GM18526 (cell line): ENCODE data around the gene PCNX2.

Experiments used
- POLR2A ChIP-seq: IDR thresholded peaks from 3 replicates; pipeline ENCODE4 v1.6.1; 2011; ENCODE audit not compliant: insufficient read length; ENCODE audit errors: extremely low read depth

PCNX2 gene

DNA sequence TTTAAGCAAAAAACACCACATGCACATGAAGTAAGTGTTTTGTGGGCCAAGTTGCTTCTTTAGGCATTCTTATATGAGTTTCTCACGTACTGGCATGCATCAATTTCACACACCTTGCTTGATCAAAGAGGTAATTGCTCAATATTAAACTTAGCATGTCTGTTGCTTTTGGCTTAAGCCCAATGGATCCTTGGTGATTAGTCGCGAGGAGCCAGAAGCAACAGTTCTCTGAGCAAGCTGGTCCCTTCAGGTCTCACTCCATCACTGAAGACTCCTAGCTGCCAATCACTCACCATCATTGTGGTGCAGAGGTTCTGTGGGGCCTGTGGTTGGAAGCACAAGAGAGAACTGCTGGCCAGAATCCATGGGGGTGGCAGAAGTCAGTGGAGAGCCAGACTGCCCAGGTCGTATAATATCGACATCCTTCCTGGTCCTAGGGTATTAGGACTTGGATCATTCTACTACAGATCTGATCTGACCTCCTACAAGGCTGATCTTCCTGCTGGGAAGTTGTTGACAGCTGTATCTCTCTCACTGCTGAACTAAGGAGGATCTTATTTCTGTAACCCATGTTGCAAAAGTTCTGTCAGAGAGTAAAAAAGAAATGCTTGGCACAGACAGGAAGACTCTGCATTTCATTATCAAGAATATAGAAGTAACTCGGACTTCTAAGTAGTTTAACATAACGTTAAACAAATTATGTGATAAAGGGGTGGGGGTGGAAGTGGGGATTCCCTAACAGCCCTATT lies 204.6 kb downstream of the PCNX2 start:
- no peak for TF ChIP-seq POLR2A

DNA sequence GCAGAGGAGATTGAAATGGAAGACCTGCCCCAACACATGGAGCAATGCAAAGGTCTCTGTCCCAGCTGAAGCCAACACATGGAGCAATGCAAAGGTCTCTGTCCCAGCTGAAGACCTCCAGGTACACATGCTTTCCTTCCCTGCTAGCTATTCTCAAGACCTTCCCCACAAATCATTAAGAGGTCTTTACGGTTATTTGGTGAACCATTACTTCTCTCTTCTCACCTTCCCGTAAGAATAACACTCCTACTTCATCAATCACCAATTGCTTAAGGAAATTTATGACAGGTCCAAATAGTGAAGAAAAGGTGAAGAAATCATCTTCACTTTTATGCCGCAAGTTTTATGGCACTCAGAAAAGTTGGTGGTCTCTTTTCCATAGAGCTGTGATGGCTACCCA lies 206.3 kb downstream of the PCNX2 start:
- TF ChIP-seq POLR2A = no peak

DNA sequence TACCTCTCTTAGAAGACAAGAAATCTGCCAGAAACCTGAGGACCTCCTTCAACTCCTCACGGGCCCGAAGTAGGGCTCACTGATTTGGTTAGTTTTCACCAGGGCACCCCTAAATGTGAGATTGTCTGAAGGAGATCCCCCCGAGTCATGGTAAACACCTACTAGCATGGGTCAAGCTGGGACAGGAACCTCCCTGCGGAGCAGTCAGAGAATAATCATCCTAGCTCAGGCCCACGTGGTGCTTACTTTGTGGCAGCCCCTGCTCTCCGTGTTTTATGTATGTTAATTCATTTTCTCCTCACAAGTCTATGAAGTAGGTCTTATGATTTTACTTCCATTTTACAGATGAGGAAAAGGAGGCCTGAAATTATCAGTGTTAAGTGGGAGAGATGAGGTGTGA lies 206.9 kb downstream of the PCNX2 start:
- no peak for TF ChIP-seq POLR2A

DNA sequence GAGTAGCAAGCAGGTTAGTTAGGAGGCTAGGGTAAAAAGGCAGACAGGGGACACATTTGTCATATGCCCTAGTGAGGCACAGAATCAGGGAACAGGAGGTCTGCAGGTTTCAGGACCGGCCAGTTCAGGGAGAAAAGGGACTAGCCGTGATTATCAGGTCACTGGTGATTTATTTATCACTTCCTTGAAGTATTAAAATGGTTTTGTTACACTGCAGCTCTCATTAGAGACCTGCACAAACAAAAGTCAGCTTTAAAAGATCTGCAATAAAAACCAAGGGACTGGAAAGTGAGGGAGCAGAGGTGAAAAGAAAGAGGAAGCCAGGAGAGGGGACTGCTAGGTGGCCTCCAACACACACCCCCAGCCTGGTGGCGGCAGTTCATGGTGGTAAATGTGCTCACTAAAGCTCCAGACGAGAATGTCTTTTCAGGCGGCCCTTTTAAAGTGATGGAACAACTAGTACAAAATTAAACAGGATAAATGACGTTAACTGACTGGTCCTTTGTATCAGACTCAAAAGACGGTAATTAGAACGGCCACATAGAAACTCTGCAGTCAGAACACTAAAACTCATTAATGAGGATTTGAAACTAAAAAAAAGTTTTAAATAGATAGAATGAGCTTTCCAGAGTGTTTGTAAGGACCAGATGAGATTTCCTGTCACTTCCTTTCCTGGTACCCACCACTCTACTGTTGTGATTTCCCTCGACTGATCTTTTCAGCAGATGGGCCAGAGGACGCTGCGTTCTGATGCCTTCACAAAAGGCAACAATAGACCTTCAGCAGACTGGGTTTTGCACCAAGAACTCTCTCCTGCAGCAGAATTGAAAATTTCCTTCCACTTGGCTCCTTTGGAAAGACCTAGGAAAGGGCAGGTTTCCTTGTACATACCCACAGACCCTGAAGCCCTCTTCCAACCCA lies 208.3 kb downstream of the PCNX2 start:
- TF ChIP-seq POLR2A = no peak

DNA sequence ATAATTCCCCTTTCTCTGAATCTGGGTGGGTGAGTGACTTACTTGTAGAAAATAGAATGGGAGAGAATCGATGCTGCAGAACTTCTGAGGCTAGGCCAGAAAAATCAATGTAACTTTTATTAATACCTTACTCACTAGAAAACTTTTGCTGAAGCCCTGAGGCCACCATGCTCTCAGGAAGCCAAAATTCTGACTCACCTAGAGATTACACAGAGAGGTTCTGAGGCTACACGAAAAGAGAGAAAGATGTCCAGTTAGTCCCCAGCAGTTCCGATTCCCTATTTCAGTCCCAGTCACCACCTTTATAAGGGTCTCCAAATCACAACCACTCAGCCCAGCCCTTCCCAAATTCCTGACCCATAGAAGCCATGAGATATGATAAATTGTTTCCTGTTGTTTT lies 210.0 kb downstream of the PCNX2 start:
- no peak for TF ChIP-seq POLR2A

DNA sequence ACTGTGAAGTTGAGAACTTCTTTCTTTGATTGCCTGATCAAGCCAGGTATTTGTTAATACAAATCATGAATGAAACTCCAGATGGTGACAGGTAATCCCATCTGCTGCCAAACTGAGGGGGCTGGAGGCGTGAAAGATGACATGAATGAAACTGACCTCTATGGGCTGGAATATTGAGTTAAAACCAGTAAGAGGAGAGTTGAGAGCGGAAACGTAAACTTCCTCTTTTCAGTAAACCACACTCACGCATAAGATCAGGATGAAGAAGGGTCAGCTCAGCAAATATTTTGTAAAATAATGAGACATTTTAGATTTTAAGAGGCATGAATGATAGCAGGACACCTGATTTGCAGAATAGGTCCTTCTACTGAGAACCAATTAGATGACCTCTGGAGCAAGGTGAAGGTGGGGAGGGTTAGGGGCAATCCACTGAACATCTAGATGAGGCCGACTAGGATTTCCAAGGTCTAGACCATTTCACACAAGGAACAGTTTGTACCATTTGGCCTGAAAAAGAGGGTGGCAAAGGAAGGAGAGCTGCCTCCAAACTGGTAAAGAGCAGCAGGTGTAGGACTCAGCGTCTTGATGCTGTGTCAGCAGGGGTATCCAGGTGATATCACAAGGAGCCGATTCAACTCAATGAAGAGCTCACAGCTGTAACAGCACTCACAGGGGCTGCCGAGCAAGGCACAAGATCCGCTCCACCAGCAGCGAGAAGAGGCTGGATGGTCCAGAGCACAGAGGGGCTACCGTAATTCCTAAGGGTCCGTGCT lies 212.6 kb downstream of the PCNX2 start:
- no peak for TF ChIP-seq POLR2A

DNA sequence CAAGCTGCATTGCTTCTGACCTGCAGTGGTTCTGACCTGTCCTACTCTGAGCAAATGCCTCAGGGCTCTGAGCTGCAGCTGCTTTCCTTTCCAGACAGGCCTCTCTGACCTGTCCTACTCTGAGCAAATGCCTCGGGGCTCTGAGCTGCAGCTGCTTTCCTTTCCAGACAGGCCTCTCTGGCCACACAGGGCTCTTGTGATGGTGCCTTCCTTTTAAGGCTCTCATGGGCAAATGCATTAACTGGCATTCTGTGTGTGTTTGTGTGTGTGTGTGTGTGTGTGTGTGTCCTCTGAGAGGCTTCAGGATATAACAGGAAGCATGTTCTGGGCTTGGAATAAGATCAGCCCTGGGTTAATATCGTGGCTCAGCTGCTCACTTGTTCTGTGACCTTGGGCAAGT lies 213.8 kb downstream of the PCNX2 start:
- no peak for TF ChIP-seq POLR2A

DNA sequence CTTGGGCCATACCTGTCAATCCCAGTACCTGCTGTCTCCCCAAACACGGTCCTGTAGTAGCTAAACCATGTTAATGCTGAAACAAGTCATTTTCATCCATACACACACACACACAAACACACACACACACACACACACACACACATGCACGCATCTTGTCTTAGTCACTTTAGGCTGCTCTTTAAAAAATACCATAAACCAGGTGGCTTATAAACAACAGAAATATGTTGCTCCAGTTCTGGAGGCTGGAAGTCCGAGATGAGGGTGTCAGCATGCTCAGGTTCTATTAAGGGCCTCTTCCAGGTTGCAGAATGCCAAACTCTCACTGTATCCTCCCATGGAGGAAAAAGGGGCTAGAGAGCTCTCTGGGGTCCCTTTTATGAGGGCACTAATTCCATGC lies 215.2 kb downstream of the PCNX2 start:
- TF ChIP-seq POLR2A = no peak

DNA sequence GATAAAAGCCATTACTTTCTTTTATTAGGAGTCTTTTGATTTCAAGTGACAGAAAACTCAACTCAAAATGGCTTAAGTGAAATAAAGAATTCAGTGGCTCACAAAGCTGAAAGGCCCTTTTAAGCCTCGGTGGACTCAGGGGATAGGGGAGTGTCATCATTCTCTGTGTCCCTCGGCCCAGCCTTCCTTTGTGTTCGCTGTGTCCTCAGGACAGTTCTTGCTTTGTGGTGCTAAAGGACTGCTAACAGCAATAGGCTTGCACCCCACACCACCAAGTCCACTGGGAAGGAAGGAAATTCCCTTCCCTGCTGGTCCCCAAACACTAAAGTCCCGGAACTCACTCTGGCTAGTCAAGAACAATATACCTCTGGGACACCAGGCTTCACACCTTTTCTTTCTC lies 216.0 kb downstream of the PCNX2 start:
- no peak for TF ChIP-seq POLR2A

DNA sequence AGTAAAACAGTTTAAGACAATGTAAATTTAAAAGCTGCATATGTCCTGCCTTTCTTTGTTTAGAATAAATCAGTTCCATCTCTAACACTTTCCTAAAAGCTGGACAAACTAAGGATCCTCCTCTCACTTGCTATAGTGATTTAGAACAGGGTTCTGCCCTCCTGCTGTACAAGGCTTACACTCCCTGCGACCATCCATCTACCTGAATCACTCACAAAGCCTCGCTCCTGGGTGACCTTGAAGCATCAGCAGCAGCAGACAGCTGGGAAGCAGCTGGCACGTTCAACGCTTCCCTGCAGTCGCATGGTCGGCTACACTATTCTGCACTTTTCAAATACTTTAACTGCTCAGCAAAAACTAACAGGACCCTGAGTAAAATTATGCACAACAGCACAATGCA lies 217.1 kb downstream of the PCNX2 start:
- no peak for TF ChIP-seq POLR2A

DNA sequence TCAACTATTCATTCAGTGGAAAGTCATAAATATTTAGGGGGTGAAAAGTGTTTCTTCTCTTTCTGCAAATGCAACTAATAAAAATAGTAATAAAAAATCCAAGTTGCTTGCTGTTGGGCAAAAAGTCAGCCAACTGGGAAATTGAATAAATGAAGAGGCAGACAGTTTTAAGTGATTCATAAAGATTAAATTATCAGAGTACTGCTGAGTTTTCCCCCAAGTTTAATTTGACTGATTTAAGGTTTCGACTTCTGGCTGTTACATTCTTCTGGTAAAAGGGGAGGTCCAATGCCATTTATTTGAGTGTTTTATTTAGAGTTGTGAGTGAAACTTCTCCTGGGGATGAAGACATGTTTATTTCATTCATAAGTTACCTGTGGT lies 219.6 kb downstream of the PCNX2 start:
- no peak for TF ChIP-seq POLR2A

DNA sequence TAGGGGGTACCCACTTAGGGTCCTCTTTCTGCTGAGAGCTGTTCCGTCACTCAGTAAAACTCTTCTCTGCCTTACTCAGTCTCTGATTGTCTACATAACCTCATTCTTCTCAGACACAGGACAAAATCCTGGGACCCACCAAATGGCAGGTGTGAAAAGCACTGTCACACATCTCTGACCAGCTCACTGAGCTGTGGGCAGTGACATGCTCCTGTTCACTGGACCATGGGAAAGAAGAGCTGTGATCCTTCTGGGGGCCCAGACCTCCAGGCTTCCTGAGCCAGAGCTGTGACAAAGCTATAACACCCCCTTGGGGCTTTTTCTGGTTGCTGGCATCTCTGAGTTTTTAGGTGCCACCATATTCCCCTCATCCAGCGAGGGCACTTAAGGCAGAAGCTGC lies 229.4 kb downstream of the PCNX2 start:
- TF ChIP-seq POLR2A = no peak

DNA sequence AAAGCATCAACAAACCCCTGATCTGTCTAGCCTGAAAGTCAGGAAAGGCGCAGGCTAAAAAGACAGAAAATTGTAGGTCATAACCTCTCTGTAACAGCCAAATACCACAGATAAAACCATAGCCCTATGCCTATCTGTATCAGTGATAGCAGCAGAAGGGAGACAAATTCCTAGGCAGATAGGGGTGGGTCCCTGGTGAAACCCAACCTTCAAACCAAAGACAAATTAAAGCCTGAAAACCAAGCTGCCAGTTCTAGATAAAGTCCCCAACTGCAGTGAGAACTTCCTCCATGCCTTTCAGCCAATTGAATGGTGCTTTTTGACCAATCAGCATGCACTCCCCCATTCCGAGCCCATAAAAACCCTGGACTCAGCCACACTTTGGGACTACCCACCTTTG lies 229.8 kb downstream of the PCNX2 start:
- TF ChIP-seq POLR2A = no peak

DNA sequence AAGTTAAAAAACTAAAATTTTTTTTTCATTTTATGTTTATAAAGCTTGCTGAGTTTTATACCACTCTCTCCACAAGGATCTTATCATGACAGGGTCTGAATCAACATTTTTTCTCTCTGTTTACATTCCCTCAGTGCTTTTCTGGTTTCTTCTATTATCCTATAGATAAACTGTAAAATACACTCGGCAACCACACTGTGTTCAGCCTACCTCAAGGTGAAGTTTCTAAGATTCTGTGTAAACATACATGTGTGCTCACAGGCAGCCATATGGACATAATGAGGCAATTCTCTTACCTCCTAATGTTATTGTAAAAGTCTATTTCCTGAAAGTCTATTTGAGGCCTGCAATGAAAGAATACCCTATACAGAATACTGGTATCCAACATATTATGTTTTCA lies 230.5 kb downstream of the PCNX2 start:
- no peak for TF ChIP-seq POLR2A

DNA sequence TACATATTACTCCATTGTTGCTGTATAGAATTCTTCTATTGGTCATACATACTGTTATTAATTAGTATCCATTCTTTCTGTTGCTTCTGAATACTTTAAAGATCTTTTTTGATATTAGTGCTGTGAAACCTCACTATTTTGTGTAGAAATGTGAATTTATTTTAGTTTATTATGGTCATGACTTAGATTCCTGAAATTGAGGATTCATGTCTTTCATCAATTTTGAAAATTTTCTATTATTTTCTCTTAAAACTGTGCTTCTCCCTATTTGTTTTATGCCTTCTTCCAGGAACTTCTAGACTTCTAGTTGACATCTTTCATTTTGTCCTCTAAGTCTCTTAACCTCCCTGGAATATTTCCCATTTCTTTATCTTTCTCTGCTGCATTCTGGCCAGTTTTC lies 232.1 kb downstream of the PCNX2 start:
- TF ChIP-seq POLR2A = no peak

DNA sequence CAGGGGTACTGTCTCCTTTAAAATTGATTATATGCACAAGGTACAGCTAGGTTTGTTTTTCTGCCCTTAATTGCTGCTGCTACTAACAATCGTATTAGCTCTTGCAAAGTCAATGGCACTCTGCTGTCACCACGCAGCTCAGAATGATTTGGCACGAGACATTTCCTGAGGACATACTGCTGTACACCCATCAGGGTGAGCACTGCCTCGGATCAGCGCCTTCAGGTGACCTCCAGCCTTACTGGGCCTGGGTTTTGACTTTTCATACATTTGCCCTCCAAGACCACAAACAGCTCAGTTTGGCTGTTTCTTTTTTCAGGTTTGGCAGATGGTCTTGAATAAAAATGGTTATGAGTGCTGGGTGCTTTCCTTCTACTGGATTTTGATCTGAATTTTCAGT lies 234.3 kb downstream of the PCNX2 start:
- no peak for TF ChIP-seq POLR2A
